ENCODE data around the gene LRMDA. TPM values are rescaled to one million over a fixed set of nuclear protein-coding genes. Genes with fewer than 3 reads are reported as not detected.

The LRMDA gene
- total RNA-seq, 4 donors from 2014 or later: 1.5 to 15.7 (median 4.6) TPM

- peak; percentile 61 to 68 for DNase-seq
- Histone ChIP-seq H3K4me3 (peak overlapping the region; percentile 81 to 82), H3K27me3 (no peaks in the 10 kb centered on the region), H3K4me1 (peaks cover 0 to 7% of the 10 kb centered on the region in 2 donors), H3K36me3 (no peaks in the 10 kb centered on the region), H3K27ac (peak overlapping the region; percentile 97 to 98), H3K9me3 (no peaks in the 10 kb centered on the region)
- peak in 1 of 2 donors; percentile 2 for TF ChIP-seq POLR2A (IDR thresholded peaks at IDR 0.05)
- no peak for TF ChIP-seq CTCF (IDR thresholded peaks at IDR 0.05)
- intact Hi-C loops (cut with DNase I; ENCODE audit: low total_unique reads): no loop called here
These were observed 28.8 kb upstream of the LRMDA start for GRCh38 chr10:75402486-75403143.

- peaks cover 0 to 7% of the 10 kb centered on the region in 2 donors for H3K4me1 ChIP-seq
- H3K9me3 ChIP-seq: no peaks in the 10 kb centered on the region
- peak; percentile 55 to 63 for DNase-seq
- H3K36me3 ChIP-seq: no peaks in the 10 kb centered on the region
- H3K27me3 ChIP-seq: no peaks in the 10 kb centered on the region
- peak overlapping the region; percentile 97 to 98 for H3K27ac ChIP-seq
- intact Hi-C loops (cut with DNase I; ENCODE audit: low total_unique reads): no loop called here
- TF ChIP-seq POLR2A (IDR thresholded peaks at IDR 0.05) (no peak), CTCF (IDR thresholded peaks at IDR 0.05) (no peak)
- H3K4me3 ChIP-seq: peak overlapping the region; percentile 81 to 82
These were observed 28.1 kb upstream of the LRMDA start for GRCh38 chr10:75403144-75403938.

DNA sequence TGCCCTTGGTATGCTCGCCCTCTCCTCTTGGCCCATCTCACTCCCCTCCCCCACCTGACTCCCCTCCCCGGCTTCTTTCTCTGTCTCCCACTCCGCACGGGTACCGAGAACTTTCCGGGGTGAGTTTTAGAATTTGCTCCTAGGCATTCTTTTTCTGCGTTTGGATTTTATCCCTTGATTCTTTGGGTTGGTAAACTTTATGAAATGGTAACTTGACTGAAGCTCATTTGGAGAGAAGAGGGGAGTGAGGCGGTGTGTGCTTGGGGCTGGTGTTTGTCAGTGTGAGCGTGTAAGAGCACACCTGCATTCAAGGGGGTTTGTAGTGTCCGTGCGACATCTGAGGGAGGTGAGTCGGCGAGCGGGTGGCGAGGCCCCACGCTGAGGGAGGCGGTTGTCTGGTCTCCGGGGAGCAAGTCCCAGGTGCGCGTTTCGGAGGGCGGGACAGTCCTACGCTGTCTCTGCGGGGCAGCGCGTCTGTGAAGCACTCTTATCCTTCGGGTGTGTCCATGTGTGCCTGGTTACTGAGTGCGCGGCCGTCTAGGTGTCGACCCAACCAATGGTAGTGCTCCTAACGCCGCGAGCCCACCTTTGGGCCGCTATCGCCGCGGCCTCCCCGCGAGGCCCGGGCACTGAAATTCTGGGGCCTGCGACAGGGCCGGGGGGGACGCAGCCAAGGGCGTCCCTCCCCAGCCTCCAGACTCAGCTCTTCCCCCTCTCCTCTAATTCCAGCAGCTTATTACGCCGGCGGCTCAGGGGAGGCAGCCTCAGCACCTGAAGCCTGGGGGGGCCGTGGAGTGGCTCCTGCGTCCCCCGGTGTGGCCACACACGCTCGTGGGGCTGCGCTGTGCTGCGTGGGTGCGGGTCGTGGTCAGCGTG, 27.2 kb upstream of the LRMDA start:
- TF ChIP-seq CTCF (IDR thresholded peaks at IDR 0.05): peak in 1 of 4 experiments; percentile 9
- peak in 1 of 2 donors; percentile 19 for TF ChIP-seq POLR2A (IDR thresholded peaks at IDR 0.05)
- Histone ChIP-seq H3K9me3 (no peaks in the 10 kb centered on the region), H3K27me3 (no peaks in the 10 kb centered on the region), H3K4me1 (peaks cover 0 to 7% of the 10 kb centered on the region in 2 donors), H3K36me3 (no peaks in the 10 kb centered on the region), H3K4me3 (peak overlapping the region; percentile 81 to 82), H3K27ac (peak overlapping the region; percentile 97 to 98)
- intact Hi-C loops (cut with DNase I; ENCODE audit: low total_unique reads): no loop called here
- DNase-seq: peak; percentile 29 to 55

GRCh38 chr10:75404815-75405597, 26.4 kb upstream of the LRMDA start:
- Histone ChIP-seq H3K4me3 (peak overlapping the region; percentile 81 to 82), H3K9me3 (no peaks in the 10 kb centered on the region), H3K27ac (peak overlapping the region; percentile 97 to 98), H3K4me1 (peaks cover 0 to 7% of the 10 kb centered on the region in 2 donors), H3K36me3 (no peaks in the 10 kb centered on the region), H3K27me3 (no peaks in the 10 kb centered on the region)
- no peak for TF ChIP-seq CTCF (IDR thresholded peaks at IDR 0.05)
- TF ChIP-seq POLR2A (IDR thresholded peaks at IDR 0.05): no peak
- DNase-seq: peak; percentile 58 to 63
- intact Hi-C loops (cut with DNase I; ENCODE audit: low total_unique reads): loop anchor here (5.0 kb wide), 1 partner anchor 257 kb away; no protein-coding TSS in a partner anchor
